Activated T-helper 1 cell treated with anti-CD3 and anti-CD28 coated beads, Interleukin-2, amount 50 U/mL, for 16 hours (primary cell): ENCODE results near the gene ORAI3.

Experiments used
- DNase-seq, 2 donors: peaks; one replicate each; pipeline ENCODE4 v3.0.0-alpha.2; 2020; ENCODE audit warnings: low read depth in 1 of 2, low spot score in 1 of 2

The ORAI3 gene

GRCh38 chr16:30948667-30949649 is at the start of gene ORAI3:
TSS of gene ORAI3 (plus strand) at chr16:30949068. CDS start at chr16:30949290, 222 bp downstream.
- DNase-seq: no peak

DNA sequence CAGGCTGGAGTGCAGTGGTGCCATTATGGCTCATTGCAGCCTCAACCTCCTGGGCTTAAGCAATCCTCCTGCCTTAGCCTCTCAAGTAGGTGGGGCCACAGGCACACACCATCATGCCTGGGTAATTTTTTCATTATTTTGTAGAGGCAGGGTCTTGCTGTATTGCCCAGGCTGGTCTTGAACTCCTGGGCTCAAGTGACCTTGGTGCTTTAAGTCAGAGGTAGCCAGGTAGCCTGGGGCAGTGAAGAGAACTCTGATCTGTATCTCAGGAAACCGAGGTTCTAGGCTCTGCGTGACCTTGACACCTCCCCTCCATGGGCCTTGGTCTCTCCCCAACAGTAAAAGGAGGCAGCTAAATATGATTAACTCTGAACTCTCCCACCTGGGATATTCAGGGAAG is 49.1 kb upstream of the ORAI3 start:
- DNase-seq: no peak

- DNase-seq: no peak
These were observed 48.3 kb upstream of the ORAI3 start for GRCh38 chr16:30900588-30900987.

- DNase-seq: no peak
These were observed 47.5 kb upstream of the ORAI3 start for GRCh38 chr16:30901201-30902028.

DNA sequence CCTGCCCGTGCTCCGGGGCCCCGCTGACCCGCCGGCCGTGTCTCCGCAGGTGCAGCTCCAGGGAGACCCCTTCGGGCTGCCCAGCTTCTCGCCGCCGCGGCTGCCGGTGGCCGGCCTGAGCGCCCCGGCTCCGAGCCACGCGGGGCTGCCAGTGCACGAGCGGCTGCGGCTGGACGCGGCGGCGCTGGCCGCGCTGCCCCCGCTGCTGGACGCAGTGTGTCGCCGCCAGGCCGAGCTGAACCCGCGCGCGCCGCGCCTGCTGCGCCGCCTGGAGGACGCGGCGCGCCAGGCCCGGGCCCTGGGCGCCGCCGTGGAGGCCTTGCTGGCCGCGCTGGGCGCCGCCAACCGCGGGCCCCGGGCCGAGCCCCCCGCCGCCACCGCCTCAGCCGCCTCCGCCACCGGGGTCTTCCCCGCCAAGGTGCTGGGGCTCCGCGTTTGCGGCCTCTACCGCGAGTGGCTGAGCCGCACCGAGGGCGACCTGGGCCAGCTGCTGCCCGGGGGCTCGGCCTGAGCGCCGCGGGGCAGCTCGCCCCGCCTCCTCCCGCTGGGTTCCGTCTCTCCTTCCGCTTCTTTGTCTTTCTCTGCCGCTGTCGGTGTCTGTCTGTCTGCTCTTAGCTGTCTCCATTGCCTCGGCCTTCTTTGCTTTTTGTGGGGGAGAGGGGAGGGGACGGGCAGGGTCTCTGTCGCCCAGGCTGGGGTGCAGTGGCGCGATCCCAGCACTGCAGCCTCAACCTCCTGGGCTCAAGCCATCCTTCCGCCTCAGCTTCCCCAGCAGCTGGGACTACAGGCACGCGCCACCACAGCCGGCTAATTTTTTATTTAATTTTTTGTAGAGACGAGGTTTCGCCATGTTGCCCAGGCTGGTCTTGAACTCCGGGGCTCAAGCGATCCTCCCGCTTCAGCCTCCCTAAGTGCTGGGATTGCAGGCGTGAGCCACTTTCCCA is 46.6 kb upstream of the ORAI3 start:
- no peak for DNase-seq

GRCh38 chr16:30903002-30903401 is 45.9 kb upstream of the ORAI3 start:
- DNase-seq: no peak

DNA sequence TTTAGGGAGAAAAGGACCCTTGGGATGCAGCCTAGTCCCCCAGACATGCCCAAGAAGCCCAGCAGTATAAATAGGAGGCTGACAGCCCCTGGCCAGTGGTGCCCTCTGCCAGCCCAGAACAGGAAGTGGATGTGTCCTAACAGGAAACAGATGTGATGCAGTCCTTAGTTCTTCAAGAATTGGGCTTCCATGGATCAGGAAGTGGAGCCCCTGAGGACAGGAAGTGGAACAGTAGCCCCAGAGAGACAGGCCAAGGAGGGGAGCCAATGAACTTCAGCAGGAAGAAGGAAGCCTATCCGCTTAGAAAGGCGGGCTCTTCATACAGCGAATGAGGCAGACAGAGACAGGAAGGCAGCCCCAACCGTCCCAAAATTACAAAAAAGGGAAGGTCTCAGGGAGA is 45.3 kb upstream of the ORAI3 start:
- no peak for DNase-seq

- DNase-seq: no peak
These were observed 44.6 kb upstream of the ORAI3 start for GRCh38 chr16:30904114-30904780.

DNA sequence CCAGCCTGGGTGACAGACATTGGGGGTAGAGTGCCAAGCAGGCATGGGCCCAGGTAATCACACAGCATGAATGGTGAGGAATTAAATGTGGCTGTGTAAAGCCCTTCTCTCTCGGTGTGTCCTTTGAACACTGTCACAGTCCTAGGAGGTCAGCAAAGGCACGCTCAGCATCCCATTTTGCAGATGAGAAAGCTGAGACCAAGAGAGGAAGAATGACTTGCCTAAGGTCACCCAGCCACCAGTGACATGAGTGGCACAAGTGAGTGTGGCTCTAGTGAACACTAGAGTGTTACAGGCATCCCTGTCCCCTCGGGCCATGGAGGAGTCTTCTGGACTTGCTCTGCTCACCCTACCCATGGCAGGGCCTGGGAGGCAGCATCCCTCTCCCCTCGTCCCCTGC is 41.8 kb upstream of the ORAI3 start:
- no peak for DNase-seq

DNA sequence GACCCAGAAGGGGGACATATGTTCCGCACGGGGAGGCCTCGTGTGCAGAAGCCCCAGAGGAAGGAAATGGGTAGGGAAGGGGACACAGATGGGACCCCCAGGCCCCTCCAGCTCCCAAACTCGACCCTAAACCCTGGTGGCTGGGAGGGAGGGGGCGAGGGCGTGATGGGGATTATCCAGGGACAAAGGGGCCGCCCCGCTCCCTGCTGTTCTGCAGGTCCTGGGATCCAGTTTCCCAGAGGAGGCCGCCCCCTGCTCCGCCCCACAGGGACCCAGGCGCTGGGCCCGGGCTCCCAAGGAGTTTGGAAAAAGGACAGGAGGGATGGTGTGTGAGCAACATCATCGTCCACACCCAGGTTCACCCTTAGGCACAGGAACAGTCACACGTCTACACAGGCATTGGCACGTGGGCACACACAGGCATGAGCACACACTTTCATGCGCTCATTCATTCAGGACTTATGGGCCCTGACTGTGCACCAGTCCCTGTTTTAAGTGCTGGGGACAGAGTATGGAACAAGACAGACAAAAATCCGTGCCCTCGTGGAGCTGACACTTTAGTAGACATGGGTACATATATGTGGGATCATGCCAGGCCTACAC is 38.3 kb upstream of the ORAI3 start:
- DNase-seq: no peak

DNA sequence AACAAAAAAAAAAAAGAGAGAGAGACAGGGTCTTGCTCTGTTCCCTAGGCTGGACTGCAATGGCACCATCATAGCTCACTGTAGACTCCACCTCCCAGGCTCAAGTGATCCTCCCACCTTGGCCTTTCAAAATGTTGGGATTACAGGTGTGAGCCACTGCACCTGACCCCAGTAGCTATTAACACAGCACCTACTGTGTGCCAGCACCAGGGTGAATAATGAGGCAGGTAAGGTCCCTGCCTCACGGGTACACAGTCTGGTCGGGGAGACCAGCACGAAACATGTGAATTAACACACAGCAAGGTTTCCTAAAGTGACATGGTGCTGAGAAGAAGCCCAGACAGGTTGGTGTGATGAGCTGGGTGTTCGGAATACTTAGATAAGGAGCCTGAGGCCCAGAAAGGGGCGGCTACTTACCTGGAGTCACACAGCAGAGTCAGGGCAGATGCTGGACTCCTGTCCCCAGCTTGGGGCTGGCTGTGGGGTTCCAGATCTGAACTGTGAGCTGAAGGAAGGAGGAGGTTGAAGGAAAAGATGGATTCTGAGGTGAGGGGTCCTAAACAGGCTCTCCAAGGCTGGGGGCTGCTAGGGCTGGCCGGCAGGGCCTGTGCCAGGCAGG is 36.0 kb upstream of the ORAI3 start:
- DNase-seq: no peak

DNA sequence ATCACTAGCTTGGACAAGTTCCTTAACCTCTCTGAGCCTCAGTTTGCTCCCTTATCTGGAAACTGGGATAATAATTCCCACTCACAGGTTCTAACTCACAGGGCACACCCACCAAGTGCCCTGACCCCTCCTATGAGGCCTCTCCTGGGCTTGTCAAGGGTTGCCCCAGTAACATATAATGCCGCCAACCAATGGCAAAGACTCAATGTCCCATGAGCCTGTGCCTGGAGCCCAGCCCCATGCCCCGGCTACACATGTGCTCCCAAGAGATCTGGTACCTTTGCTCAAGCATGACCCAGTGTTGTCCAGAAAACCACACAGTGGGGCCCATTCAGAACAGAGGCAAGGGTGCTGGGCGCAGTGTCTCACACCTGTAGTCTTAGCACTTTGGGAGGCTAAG is 34.0 kb upstream of the ORAI3 start:
- DNase-seq: no peak

- no peak for DNase-seq
These were observed 30.3 kb upstream of the ORAI3 start for GRCh38 chr16:30918614-30919013.

GRCh38 chr16:30920891-30921290 is 28.0 kb upstream of the ORAI3 start:
- DNase-seq: no peak

- no peak for DNase-seq
These were observed 27.5 kb upstream of the ORAI3 start for GRCh38 chr16:30921459-30921747.

- DNase-seq: peak; percentile 76 to 78
These were observed 27.0 kb upstream of the ORAI3 start for GRCh38 chr16:30921748-30922419.

- DNase-seq: peak; percentile 97 to 99
These were observed 26.4 kb upstream of the ORAI3 start for GRCh38 chr16:30922420-30922959.

GRCh38 chr16:30922960-30923535 is 25.8 kb upstream of the ORAI3 start:
- peak; percentile 83 to 93 for DNase-seq
